HG03025 (cell line): ENCODE results near the gene NAMPT.
"Not testable (repeated sequence)": the region's sequence is repeated elsewhere in the genome, so short reads cannot be mapped to it uniquely, and the experiment has no call there.

Source experiments
- ATAC-seq: cut with Tn5 transposase; IDR thresholded peaks from one replicate; pipeline ENCODE4 v1.9.1; 2021; ENCODE audit warnings: mild to moderate bottlenecking, moderate library complexity; ENCODE audit not compliant: unreplicated experiment, low FRiP score

The NAMPT gene

DNA sequence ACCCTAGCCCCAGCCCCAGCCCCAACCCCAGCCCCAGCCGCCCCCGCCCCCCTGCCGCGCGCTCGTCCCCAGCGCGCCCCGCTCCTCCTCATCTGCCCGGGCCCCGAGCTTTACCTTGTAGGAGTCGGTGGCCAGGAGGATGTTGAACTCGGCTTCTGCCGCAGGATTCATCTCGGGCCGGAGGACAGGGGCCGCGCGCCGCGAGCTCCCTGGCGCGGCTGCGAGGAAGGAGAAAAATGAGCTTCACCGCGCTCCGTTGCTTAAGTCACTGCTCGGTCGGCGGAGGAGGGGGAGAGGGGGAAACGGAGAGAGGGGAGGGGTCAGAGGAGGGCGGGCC lies at the start of gene NAMPT:
Gene NAMPT, minus strand, starts transcription at position 270 of the 337 bp plus-strand sequence. Its CDS starts 99 bp downstream, at position 171.
- no peak for ATAC-seq

DNA sequence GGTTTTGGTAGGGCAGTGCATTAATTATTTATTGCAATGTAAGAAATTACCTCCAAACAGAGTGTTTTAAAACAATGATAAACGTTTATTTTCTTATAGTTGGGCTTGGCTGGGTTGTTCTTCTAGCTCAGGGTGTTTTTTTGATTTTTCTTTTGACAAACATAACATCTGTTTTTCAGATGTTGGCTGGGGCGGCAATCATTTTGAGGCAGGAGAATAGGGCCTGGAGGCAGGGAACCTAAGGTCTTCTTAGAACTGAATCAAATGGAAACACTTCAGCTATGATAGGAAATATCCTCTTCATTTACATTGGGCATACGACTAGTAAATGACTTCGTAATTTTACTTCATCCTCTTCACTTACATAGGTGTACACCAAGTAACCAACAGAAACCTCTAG lies 47.4 kb upstream of the NAMPT start:
- no peak for ATAC-seq

DNA sequence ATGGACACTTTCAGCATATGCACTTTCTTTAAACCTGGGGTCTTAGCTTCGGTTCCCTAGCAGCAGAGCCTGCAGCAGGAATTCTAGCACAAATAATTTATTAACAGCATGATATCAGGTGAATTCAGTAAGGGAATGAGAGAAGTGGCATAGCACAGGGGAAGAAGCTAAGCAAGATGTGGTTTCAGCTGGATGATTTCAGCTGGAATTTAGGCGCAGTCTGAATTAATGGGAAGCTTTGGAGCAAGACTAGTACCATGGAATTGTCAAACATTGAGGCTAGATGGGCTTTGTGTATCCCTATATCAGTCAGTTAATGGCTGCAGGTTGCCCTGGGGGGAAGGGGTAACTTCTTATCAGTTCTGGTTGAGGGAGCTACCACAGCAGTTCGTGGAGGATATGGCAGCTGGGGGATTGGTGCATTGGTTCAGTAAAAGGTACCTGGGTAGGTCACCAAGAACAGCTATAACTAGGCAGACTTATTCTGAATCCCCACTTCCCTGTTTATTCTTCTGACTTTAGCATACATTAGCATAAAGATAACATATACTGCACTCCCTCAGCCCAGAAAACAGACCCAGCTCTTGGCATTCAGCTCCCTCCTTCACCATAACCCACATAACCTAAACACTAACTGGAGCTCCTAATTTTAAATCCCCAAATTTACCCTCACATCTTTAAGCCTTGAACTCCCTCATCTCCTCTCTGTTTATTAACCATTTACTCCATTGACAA lies 46.8 kb upstream of the NAMPT start:
- ATAC-seq: no peak

DNA sequence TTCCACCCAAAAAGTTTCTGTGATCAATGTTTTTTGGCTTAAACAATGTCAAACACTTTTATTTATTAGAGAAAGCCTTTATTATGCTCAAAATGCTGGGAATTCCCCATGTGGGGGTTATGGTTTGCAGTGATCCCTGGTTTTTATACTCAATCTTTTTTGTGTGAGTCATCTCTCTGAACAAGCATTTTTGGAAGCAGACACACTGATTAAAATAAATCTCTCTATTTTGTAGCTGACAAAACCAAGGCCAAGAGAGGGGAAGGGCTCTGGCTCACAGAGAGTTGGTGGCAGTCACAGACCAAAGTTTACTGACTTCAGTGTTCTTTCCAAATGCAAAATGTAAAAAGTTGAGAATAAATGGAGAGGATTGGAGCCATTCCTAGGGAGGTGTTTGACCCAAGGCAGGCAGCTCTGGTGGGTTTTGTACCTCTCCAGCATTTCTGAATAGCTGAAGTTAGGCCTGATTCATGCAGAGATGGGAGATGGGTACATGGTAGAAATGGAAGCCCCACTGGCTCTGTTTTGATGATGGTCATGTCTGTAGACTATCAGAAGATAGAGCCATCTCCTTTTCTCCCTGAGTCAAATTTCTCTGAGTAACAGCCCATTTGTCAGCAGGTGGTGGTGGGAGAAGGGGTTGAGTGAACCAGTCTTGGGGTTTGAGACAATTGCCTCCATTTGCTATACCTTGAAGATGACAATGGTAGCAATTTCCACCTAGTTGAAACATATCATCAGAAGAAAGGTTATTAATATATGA lies 45.4 kb upstream of the NAMPT start:
- no peak for ATAC-seq

DNA sequence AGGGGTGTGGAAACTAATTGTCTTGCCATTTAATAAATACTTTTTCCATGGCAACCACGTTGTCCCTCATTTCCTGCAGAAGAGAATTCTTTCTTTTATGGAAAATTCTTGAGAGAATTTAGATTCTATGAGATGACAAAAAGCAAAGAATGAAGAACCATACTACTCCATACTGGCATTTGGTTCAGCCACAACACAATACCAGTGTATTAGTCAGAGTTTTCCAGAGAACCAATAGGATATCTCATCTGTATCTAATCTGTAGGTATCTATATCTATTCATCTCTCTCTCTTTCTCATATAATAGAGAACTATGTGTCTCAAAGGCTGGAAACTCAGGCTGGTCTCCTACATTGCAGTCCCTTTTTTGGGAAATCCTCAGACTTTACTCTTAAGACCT lies 44.6 kb upstream of the NAMPT start:
- no peak for ATAC-seq

DNA sequence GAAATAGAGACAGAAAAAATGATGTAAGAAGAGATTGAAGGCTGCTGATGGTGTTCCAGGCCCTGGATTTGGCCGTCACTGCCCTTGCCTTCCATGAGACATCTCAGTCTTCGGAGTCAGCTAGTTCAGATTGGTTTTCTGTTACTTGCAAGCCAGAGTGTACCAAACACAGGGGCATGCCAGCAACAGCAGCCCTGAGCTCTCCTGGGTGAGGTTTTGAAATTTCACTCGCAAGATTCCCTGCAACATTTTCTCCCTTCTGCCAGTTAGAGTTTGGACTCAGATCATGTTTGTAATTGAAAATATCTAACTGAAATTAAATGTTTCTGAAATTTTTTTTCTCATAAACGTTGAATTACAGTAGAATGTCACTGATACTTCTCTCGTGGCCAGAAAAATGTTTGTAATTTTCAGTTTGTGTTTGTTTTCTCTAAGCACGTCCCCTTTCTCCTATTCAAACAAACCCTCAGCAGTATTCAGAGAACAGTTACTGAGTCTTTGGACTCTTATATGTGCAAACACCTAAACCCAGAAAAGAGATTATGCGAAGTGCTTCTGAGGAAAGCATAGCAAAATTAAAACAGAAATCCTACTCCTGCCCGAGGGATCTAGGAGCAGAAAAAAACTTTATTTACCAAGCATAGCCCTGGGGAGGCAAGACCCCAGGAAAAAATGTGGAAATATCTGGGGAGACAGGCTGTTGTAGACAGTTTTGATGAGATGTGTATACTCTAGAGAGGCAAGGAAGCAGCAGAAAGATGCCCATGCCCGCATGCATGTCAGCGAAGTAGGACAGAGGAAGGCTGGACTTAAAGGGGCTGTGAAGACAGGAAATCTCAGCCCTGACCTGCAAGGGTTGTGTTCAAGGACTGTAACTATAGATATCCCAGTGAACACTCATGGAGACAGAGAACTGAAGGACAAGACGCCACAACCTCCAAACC lies 43.0 kb upstream of the NAMPT start:
- ATAC-seq: no peak

DNA sequence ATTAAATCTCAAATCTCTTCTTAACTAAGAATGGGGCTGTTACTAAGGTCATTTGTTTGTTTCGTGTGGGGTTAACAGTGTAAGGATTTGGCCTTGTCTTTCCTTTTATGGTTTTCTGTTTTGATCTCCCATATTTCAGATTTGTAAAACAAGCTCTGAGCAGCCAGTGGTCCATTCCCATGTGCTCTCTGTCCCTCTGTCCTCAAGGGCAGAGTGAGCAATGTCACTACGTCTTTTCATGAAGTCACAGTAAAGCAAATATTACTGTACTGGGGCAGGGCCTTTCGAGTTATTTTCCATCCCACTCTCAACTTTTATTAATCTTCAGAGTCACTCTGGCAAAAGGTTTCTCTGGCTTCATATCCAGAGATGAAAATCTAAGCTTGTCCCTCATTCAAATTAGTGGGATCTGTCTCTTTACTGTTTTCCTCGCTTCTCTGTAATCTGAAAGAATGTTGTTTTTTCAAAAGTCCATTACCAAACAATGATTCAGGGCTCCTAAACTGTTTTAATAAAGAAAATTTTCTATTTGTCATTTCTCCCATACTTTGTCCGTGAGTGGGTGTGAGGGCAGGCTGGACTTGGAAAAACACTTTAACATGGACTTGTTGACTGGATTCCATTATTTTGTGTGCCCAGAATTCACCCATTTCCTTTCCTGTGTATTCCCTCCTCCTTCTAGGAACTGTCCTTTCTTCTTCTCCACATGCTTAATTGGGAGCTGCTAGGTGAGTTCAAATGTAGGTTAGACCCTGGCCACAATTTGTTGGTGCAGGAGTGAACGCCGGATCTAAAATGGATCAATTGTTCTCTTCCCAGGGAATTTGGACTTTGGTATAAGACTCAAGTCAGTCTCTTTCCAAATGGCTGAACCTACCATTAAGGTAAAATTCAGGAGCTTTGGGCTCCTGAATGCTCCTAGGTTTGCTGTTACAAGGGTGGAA lies 42.1 kb upstream of the NAMPT start:
- no peak for ATAC-seq

DNA sequence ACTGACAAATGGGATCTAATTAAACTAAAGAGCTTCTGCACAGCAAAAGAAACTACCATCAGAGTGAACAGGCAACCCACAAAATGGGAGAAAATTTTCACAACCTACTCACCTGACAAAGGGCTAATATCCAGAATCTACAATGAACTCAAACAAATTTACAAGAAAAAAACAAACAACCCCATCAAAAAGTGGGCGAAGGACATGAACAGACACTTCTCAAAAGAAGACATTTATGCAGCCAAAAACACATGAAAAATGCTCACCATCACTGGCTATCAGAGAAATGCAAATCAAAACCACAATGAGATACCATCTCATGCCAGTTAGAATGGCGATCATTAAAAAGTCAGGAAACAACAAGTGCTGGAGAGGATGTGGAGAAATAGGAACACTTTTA lies 39.7 kb upstream of the NAMPT start:
- ATAC-seq: not testable (repeated sequence)

DNA sequence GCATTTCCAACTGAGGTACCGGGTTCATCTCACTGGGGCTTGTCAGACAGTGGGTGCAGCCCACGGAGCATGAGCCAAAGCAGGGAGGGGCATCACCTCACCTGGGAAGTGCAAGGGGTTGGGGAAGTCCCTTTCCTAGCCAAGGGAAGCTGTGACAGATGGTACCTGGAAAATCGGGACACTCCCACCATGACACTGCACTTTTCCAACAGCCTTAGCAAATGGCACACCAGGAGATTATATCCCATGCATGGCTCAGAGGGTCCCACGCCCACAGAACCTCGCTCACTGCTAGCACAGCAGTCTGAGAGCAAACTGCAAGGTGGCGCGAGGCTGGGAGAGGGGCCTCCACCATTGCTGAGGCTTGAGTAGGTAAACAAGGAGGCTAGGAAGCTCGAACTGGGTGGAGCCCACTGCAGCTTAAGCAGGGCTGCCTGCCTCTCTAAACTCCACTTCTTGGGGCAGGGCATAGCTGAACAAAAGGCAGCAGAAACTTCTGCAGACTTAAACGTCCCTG lies 35.5 kb upstream of the NAMPT start:
- ATAC-seq: not testable (repeated sequence)

DNA sequence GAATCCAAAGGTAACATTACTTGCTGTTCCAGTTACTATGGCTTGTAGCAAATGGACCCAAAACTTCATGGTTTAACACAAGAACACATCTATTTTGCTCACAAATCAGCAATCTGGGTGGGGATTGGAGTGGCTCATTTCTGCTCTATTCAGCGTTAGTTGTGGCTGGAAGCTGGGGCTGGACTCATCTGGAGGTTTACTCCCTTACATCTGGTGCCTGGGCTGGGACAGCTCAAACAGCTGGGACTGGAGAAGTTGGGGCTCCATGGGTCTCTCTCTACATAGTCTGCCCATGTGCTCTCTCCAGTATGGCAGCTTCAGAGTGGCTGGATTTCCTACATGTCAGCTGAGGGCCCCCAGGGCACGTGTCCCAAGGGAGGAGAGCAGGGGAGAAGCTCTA lies 33.7 kb upstream of the NAMPT start:
- no peak for ATAC-seq

DNA sequence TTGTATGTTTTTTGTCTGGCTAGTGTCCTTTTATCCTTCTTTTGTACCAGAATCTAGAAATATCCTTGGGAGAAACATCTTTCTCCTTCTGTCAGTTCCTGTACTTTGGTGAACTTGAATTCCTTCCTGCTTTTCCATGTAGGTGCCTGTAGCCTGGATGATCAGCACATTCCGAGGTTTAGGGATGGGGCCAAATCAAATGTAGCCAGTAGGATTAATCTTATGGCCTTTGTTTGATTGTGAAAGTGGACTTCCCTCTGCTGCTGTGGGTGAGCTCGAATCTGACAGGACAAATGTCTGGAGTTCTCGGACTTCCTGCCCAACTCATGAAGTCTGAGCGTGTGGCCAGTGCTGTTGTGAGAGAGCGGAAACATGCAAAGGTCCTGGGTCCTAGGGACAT lies 33.2 kb upstream of the NAMPT start:
- ATAC-seq: no peak

DNA sequence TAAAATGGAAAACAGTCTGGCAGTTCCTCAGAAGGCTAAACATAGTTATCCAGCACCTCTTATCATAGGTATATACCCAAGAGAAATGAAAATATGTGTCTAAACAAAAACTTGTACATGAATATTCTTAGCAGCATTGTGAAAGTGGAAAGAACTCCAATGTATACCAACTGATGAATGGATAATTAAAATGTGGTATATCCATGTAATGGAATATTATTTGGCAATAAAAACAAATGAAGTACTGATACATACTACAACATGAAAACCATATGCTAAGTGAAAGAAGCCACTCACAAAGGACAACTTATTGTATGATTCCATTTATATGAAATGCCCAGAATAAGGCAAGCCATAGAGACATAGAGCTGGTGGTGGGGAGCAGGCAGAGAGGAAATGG lies 32.2 kb upstream of the NAMPT start:
- no peak for ATAC-seq

DNA sequence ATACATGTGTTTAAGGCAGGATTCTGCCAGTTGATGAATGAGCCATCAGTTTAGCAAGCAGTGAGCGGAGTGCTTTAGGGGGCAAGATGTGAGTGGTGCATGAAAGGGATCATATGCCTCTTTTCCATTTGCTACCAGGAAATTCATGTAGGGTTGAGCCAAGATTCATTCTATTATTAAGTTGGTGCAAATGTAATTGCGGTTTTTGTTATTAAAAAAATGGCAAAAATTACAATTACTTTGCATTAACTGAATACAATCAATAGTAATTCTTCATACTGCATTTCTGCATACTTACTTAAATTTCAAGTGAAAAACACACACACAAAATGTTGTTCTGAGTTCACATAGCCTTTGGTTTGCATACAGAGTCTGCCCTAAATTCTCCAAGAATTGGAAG lies 30.1 kb upstream of the NAMPT start:
- no peak for ATAC-seq

DNA sequence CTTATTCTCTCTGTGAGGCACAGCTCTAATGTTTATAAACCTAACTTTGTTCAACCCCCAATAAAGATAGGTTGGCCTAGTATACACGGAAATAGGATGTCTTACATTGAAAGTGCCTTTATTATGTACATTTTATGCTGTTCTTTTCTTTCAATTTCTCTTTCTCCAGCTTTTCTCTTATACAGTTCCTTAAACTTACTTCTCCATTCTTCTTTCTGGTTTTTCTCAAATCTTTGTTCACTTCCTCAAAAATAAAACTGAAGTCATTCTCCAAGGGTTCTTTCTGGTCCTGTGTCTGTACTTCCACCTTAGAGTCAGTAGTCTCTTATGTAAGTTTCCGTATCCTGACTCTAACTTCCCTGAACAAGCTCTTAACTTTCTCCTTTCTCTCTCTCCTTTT lies 29.2 kb upstream of the NAMPT start:
- ATAC-seq: no peak

DNA sequence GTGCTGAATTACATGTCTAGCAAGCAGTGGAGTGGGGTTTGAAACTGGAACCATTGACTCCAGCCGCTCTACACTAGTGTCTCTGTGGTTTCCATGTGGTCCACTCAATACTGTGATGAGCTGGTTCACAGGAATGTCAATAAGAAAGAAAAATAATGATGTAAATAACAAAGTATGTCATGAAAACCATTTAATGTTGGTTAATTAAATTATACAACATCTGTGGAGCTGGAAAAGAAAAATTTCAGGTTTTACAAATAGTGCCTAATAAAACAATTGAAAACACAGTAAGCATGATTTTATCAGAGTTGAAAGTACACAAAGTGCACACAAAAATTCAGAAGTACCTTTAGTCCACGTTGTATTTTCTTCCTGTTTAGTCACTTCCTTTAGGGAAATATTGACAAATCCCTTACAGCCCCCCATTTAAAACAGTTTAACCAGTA lies 28.7 kb upstream of the NAMPT start:
- ATAC-seq: no peak

DNA sequence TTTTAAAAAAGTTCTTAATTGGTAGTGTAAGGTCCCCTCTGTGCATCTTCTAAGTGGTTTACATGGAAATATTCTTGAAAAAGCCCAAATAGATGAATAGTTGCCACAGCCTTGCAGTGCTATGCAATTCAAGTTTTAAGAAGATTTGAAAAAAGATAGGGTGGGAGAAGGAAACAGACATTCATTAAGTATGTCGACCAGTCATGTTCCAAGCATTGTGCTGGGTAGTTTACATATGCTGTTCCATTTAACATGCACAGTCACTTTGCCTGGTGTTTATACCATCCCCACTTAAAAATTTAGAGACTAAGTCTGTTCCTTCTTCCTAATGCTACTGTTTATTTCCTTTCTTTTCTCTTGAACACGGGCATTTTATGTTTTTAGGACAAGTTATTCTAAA lies 28.1 kb upstream of the NAMPT start:
- ATAC-seq: no peak

DNA sequence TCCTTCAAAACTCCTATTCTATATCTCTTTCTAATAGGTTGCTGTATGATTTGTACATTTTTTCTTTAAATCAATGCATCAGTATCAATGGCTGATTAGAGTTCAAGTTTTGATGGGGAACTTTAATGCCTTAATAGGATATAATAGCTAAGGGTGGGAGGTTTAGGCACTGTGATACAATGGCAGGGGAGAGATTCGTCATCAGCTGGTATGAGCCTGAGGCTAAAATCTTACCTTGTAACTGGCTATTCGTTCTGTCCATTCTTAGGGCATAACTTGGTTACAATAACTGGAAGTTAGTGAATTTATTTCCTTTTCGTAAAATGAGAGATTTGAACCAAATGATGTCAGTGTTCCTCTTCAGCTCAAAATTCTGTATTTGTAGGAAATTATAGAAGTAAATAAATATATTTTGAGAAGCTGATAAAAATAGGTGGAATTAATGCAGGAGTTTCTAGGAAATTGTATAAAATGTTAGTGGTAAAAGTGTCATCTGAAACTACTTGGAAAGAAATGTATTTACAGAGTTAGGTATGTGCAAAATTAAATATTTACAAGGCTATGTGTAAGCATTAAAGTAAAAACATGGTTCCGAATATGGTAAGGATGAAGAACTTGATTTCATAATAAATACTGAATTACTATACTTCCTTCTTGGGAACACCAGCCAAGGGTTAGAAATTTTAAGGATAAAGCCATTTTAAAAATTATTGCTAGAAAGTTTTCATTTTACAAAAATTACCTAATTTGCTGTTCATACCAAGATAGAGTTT lies 27.5 kb upstream of the NAMPT start:
- no peak for ATAC-seq

DNA sequence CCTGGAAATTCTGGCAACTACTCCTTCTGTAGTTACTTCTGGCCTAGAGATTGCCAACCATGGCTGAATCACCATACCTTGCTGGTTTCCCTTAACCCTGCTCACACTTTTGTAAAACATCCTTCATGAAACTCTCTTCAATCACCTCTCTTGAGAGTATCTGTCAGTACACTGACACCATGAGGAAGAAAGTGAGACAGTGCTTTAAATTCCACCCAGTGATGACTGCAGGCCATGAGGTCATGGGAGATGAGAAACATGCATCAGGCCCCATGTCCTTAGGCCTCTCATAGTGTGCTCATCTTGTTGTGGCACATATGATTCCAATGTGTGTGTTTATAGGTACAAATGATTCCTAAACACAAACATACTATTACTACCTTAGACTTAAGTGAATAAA lies 24.6 kb upstream of the NAMPT start:
- no peak for ATAC-seq

DNA sequence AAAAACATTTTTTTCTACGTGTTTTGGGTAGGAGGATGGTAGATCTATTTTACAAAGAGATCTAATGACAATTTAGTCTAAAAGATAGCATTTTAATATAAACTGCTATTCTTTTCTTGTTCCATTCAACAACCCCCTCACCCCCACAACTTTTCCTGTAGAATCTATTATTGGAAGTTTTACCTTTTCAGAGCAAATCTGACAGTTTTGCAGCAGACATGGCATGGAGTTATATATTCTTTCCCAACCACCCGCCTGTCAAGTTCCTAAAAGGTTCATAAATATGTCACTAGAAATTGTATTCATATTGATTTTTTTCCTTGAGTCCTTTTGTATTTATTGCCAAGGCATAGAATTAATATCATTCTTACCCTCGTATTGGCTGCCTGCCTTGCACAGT lies 21.5 kb upstream of the NAMPT start:
- no peak for ATAC-seq
